GM18502 (cell line): Measurements from ENCODE around the gene LDLRAD3.

Source experiments
- ATAC-seq: cut with Tn5 transposase; IDR thresholded peaks from one replicate; pipeline ENCODE4 v1.9.1; 2021; ENCODE audit warnings: mild to moderate bottlenecking; ENCODE audit not compliant: unreplicated experiment, poor library complexity

The LDLRAD3 gene

GRCh38 chr11:35924811-35925210 is 19.1 kb upstream of the LDLRAD3 start:
- no peak for ATAC-seq

GRCh38 chr11:35927104-35927503 is 16.8 kb upstream of the LDLRAD3 start:
- ATAC-seq: no peak

- no peak for ATAC-seq
Measured at GRCh38 chr11:35927682-35928081, 16.2 kb upstream of the LDLRAD3 start.

- no peak for ATAC-seq
Measured at GRCh38 chr11:35928688-35929395, 15.0 kb upstream of the LDLRAD3 start.

GRCh38 chr11:35930466-35930865 is 13.4 kb upstream of the LDLRAD3 start:
- no peak for ATAC-seq

- no peak for ATAC-seq
Measured at GRCh38 chr11:35932121-35932520, 11.7 kb upstream of the LDLRAD3 start.

- no peak for ATAC-seq
Measured at GRCh38 chr11:35932681-35933319, 11.1 kb upstream of the LDLRAD3 start.

- no peak for ATAC-seq
Measured at GRCh38 chr11:35933320-35933871, 10.5 kb upstream of the LDLRAD3 start.

- no peak for ATAC-seq
Measured at GRCh38 chr11:35934271-35934670, 9.6 kb upstream of the LDLRAD3 start.

GRCh38 chr11:35934981-35935380 is 8.9 kb upstream of the LDLRAD3 start:
- ATAC-seq: no peak

GRCh38 chr11:35935390-35935789 is 8.5 kb upstream of the LDLRAD3 start:
- no peak for ATAC-seq

- ATAC-seq: no peak
Measured at GRCh38 chr11:35937111-35937510, 6.8 kb upstream of the LDLRAD3 start.

- ATAC-seq: no peak
Measured at GRCh38 chr11:35937700-35938099, 6.2 kb upstream of the LDLRAD3 start.

GRCh38 chr11:35938231-35938630 is 5.6 kb upstream of the LDLRAD3 start:
- no peak for ATAC-seq

- peak; percentile 7 for ATAC-seq
Measured at GRCh38 chr11:35943309-35943708, 553 bp upstream of the LDLRAD3 start.

- ATAC-seq: no peak
Measured at GRCh38 chr11:35944503-35945136, 758 bp downstream of the LDLRAD3 start.

- ATAC-seq: no peak
Measured at GRCh38 chr11:35945137-35945518, 1.3 kb downstream of the LDLRAD3 start.

GRCh38 chr11:35946766-35947165 is 2.9 kb downstream of the LDLRAD3 start:
- no peak for ATAC-seq

- no peak for ATAC-seq
Measured at GRCh38 chr11:35947437-35947836, 3.6 kb downstream of the LDLRAD3 start.

GRCh38 chr11:35949242-35949641 is 5.4 kb downstream of the LDLRAD3 start:
- no peak for ATAC-seq

- no peak for ATAC-seq
Measured at GRCh38 chr11:35950082-35950481, 6.2 kb downstream of the LDLRAD3 start.
